H9 (cell line): Measurements from ENCODE around the gene CD27. TPM values are rescaled to one million over a fixed set of nuclear protein-coding genes. Genes with fewer than 3 reads are reported as not detected.

ENCODE experiments used
- DNase-seq: peaks from one replicate; pipeline ENCODE4 v3.0.0-alpha.2; 2017
- H2AFZ ChIP-seq: one replicate; pipeline ENCODE4 v1.6.1; 2013; ENCODE audit warnings: mild to moderate bottlenecking, low read length, control low read depth, moderate library complexity
- H2AK5ac ChIP-seq: 2 replicates; pipeline ENCODE4 v1.6.1; 2013; ENCODE audit warnings: low read length, control low read depth, mixed read lengths; ENCODE audit not compliant: insufficient read length
- H2BK120ac ChIP-seq: one replicate; pipeline ENCODE4 v1.6.1; 2013; ENCODE audit warnings: low read depth, mild to moderate bottlenecking, low read length, control low read depth, inconsistent platforms; ENCODE audit not compliant: poor library complexity, severe bottlenecking
- H2BK12ac ChIP-seq: 2 replicates; pipeline ENCODE4 v1.6.1; 2013; ENCODE audit warnings: low read length, control low read depth, mixed read lengths, low read depth; ENCODE audit not compliant: insufficient read length
- H2BK15ac ChIP-seq: 2 replicates; pipeline ENCODE4 v1.6.1; 2013; ENCODE audit warnings: low read depth, low read length, control low read depth
- H2BK20ac ChIP-seq: one replicate; pipeline ENCODE4 v1.6.1; 2013; ENCODE audit warnings: low read depth, mild to moderate bottlenecking, low read length, control low read depth, inconsistent platforms; ENCODE audit not compliant: poor library complexity, severe bottlenecking
- H2BK5ac ChIP-seq: 2 replicates; pipeline ENCODE4 v1.6.1; 2013; ENCODE audit warnings: low read length, control low read depth, mixed read lengths; ENCODE audit not compliant: insufficient read length
- H3K14ac ChIP-seq: 2 replicates; pipeline ENCODE4 v1.6.1; 2013; ENCODE audit warnings: low read length, control low read depth; ENCODE audit not compliant: insufficient read depth
- H3K18ac ChIP-seq: 2 replicates; pipeline ENCODE4 v1.6.1; 2013; ENCODE audit warnings: low read depth, mild to moderate bottlenecking, mixed read lengths, low read length, control low read depth; ENCODE audit not compliant: insufficient read length
- H3K23ac ChIP-seq: 2 replicates; pipeline ENCODE4 v1.6.1; 2013; ENCODE audit warnings: low read length, control low read depth, mixed read lengths, low read depth; ENCODE audit not compliant: insufficient read length
- H3K23me2 ChIP-seq: 2 replicates; pipeline ENCODE4 v1.6.1; 2013; ENCODE audit warnings: low read depth, mild to moderate bottlenecking, mixed read lengths, low read length, control low read depth; ENCODE audit not compliant: insufficient read length, poor library complexity, severe bottlenecking
- H3K27ac ChIP-seq: 2 replicates; pipeline ENCODE4 v1.5.1; 2013; ENCODE audit warnings: low read length, control low read depth, mixed read lengths, low read depth; ENCODE audit not compliant: insufficient read length
- H3K27me3 ChIP-seq: 2 replicates; pipeline ENCODE4 v1.6.1; 2013; ENCODE audit warnings: low read length, control low read depth, inconsistent platforms; ENCODE audit not compliant: insufficient read depth
- H3K4ac ChIP-seq: 2 replicates; pipeline ENCODE4 v1.6.1; 2013; ENCODE audit warnings: low read depth, mild to moderate bottlenecking, control low read depth, inconsistent platforms, low read length, moderate library complexity
- H3K4me1 ChIP-seq: 2 replicates; pipeline ENCODE4 v1.6.1; 2013; ENCODE audit warnings: low read length, control low read depth, inconsistent platforms; ENCODE audit not compliant: insufficient read depth
- H3K4me2 ChIP-seq: 2 replicates; pipeline ENCODE4 v1.6.1; 2013; ENCODE audit warnings: low read length, control low read depth, mixed read lengths; ENCODE audit not compliant: insufficient read length, insufficient read depth
- H3K56ac ChIP-seq: 2 replicates; pipeline ENCODE4 v1.6.1; 2013; ENCODE audit warnings: low read depth, mild to moderate bottlenecking, mixed read lengths, low read length, control low read depth; ENCODE audit not compliant: insufficient read length
- H3K79me1 ChIP-seq: 2 replicates; pipeline ENCODE4 v1.6.1; 2013; ENCODE audit warnings: low read depth, mild to moderate bottlenecking, moderate library complexity, low read length, control low read depth, inconsistent platforms; ENCODE audit not compliant: insufficient read depth, poor library complexity, severe bottlenecking
- H3K79me2 ChIP-seq: 2 replicates; pipeline ENCODE4 v1.6.1; 2013; ENCODE audit warnings: low read length, control low read depth, inconsistent platforms; ENCODE audit not compliant: insufficient read depth
- H3K9ac ChIP-seq: 2 replicates; pipeline ENCODE4 v1.6.1; 2013; ENCODE audit warnings: low read length, control low read depth, mixed read lengths; ENCODE audit not compliant: insufficient read length; ENCODE audit errors: extremely low read depth
- H3K9me3 ChIP-seq: one replicate; pipeline ENCODE4 v1.6.1; 2013; ENCODE audit warnings: low read depth, low read length, inconsistent platforms; ENCODE audit not compliant: control insufficient read depth
- H3T11ph ChIP-seq: one replicate; pipeline ENCODE4 v1.6.1; 2013; ENCODE audit warnings: mild to moderate bottlenecking, low read length, control low read depth, inconsistent platforms
- H4K20me1 ChIP-seq: one replicate; pipeline ENCODE4 v1.6.1; 2013; ENCODE audit not compliant: control insufficient read depth, insufficient read length, insufficient read depth
- H4K5ac ChIP-seq: 2 replicates; pipeline ENCODE4 v1.6.1; 2013; ENCODE audit warnings: low read depth, mild to moderate bottlenecking, mixed read lengths, low read length, control low read depth; ENCODE audit not compliant: insufficient read length
- H4K8ac ChIP-seq: replicated peaks from 2 replicates; pipeline ENCODE4 v1.6.1; 2013; ENCODE audit warnings: low read length, control low read depth, mixed read lengths, low read depth; ENCODE audit not compliant: insufficient read length
- H4K91ac ChIP-seq: 2 replicates; pipeline ENCODE4 v1.6.1; 2013; ENCODE audit warnings: low read depth, mild to moderate bottlenecking, moderate library complexity, mixed read lengths, low read length, control low read depth; ENCODE audit not compliant: insufficient read length
- H3K27ac Mint-ChIP-seq, 3 experiments: 2 replicates in 2 of 3; 3 replicates in 1 of 3; pipeline ENCODE4 v1.8.0; 2020 to 2021; ENCODE audit warnings: mixed read lengths in 3 of 3, mild to moderate bottlenecking in 1 of 3, moderate library complexity in 1 of 3
- H3K27me3 Mint-ChIP-seq: 2 replicates; pipeline ENCODE4 v1.8.0; 2021; ENCODE audit warnings: low read depth, mild to moderate bottlenecking, moderate library complexity, mixed read lengths
- H3K36me3 Mint-ChIP-seq, 3 experiments: 2 replicates in 2 of 3; 3 replicates in 1 of 3; pipeline ENCODE4 v1.8.0; 2020 to 2021; ENCODE audit warnings: low read depth in 3 of 3, mixed read lengths in 3 of 3; ENCODE audit not compliant: insufficient read depth in 1 of 3
- H3K4me1 Mint-ChIP-seq, 2 experiments: 2 replicates each; pipeline ENCODE4 v1.8.0; 2020; ENCODE audit warnings: mixed read lengths in 2 of 2
- H3K4me3 Mint-ChIP-seq, 2 experiments: 2 replicates in 1 of 2; 3 replicates in 1 of 2; pipeline ENCODE4 v1.8.0; 2020 to 2021; ENCODE audit warnings: mild to moderate bottlenecking in 2 of 2, mixed read lengths in 2 of 2, moderate library complexity in 1 of 2
- H3K9me3 Mint-ChIP-seq, 2 experiments: 2 replicates in 1 of 2; 3 replicates in 1 of 2; pipeline ENCODE4 v1.8.0; 2020; ENCODE audit warnings: mild to moderate bottlenecking in 2 of 2, mixed read lengths in 2 of 2, moderate library complexity in 1 of 2
- WGBS: extraction: QIAGEN DNeasy Blood & Tissue Kit; methylation state at CpG from one replicate; pipeline ENCODE4 v1.1.7; 2013; ENCODE audit warnings: missing lambda C conversion rate, low lambda C conversion rate, mixed read lengths; ENCODE audit not compliant: insufficient read length; ENCODE audit errors: extremely low coverage; 5-methylcytosine and 5-hydroxymethylcytosine counted together
- total RNA-seq: library from RNA; stranded (reverse); gene quantifications from 2 replicates; pipeline ENCODE4 v1.2.1, GENCODE V29; 2021
- TF ChIP-seq, protein P1 (sequence below): fragments of 200-600 bp; sonication (generic); conservative IDR thresholded peaks from 3 replicates; pipeline ENCODE4 v1.8.0; 2021; ENCODE audit warnings: antibody characterized with exemption, mild to moderate bottlenecking

CD27 gene
- total RNA-seq, 1 experiment from 2014 or later: 0.37 TPM

GRCh38 chr12:6444031-6444430, 724 bp upstream of the CD27 start:
- no peaks in the 10 kb centered on the region for H3K9me3 Mint-ChIP-seq
- Histone ChIP-seq H2AFZ (no peak overlapping the region), H4K91ac (no peak overlapping the region), H2BK120ac (no peak overlapping the region), H3K4ac (no peak overlapping the region), H2AK5ac (no peak overlapping the region), H3K23ac (no peak overlapping the region), H3K4me1 (no peaks in the 10 kb centered on the region), H4K20me1 (no peaks in the 10 kb centered on the region), H3K23me2 (no peaks in the 10 kb centered on the region), H2BK15ac (no peak overlapping the region), H3T11ph (no peak overlapping the region), H3K79me1 (no peaks in the 10 kb centered on the region), H3K27me3 (no peaks in the 10 kb centered on the region; the same call in 1 of the 2 replicates), H3K56ac (no peak overlapping the region), H3K9me3 (no peaks in the 10 kb centered on the region), H2BK12ac (no peak overlapping the region), H3K27ac (no peak overlapping the region), H2BK20ac (no peak overlapping the region), H3K14ac (no peak overlapping the region), H3K9ac (no peak overlapping the region), H3K79me2 (no peaks in the 10 kb centered on the region), H3K18ac (no peak overlapping the region), H4K8ac (no peak overlapping the region), H2BK5ac (no peak overlapping the region), H4K5ac (no peak overlapping the region), H3K4me2 (no peak overlapping the region)
- peaks cover 10 to 22% of the 10 kb centered on the region in 2 experiments for H3K4me1 Mint-ChIP-seq
- WGBS: no CpG with 5 or more reads among the region's 4 CpGs
- H3K27me3 Mint-ChIP-seq: no peaks in the 10 kb centered on the region
- H3K36me3 Mint-ChIP-seq: peaks cover 0 to 2% (median 0%) of the 10 kb centered on the region in 3 experiments; a peak in 4 of 7 replicates
- H3K27ac Mint-ChIP-seq: peak overlapping the region in 2 of 3 experiments; percentile 26 to 49; a peak in 2 of 7 replicates
- DNase-seq: no peak
- TF ChIP-seq, protein P1, sequence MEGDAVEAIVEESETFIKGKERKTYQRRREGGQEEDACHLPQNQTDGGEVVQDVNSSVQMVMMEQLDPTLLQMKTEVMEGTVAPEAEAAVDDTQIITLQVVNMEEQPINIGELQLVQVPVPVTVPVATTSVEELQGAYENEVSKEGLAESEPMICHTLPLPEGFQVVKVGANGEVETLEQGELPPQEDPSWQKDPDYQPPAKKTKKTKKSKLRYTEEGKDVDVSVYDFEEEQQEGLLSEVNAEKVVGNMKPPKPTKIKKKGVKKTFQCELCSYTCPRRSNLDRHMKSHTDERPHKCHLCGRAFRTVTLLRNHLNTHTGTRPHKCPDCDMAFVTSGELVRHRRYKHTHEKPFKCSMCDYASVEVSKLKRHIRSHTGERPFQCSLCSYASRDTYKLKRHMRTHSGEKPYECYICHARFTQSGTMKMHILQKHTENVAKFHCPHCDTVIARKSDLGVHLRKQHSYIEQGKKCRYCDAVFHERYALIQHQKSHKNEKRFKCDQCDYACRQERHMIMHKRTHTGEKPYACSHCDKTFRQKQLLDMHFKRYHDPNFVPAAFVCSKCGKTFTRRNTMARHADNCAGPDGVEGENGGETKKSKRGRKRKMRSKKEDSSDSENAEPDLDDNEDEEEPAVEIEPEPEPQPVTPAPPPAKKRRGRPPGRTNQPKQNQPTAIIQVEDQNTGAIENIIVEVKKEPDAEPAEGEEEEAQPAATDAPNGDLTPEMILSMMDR: no peak
- H3K4me3 Mint-ChIP-seq: no peak overlapping the region
